GM12878 (cell line): ENCODE measurements around the gene NOP9. TPM values are rescaled to one million over a fixed set of nuclear protein-coding genes. Genes with fewer than 3 reads are reported as not detected.

ENCODE experiments used
- ATAC-seq: fragments of 200-7000 bp; cut with Tn5 transposase; 3 replicates; pipeline ENCODE4 v1.9.1; 2020; ENCODE audit warnings: mild to moderate bottlenecking, moderate library complexity
- BruUV-seq: library from RNA; stranded (reverse); fragments of 400-500 nt; replicated peaks from 2 replicates; lab custom pipeline; 2021; lab: Mats Ljungman, UMichigan
- CTCF ChIA-PET: fragments of 300-600 bp; sonication (Branson Sonifier 250); formaldehyde crosslinking; extraction: SDS; loops from one replicate; lab custom pipeline; 2021; ENCODE audit warnings: inconsistent platforms; lab: Yijun Ruan, JAX
- POLR2A ChIA-PET: fragments of 350-600 bp; formaldehyde crosslinking; extraction: SDS; loops from one replicate; lab custom pipeline; 2021; ENCODE audit warnings: inconsistent platforms; lab: Charles Lee
- RAD21 ChIA-PET: fragments of 300-600 bp; sonication (Branson Sonifier 250); formaldehyde crosslinking; loops from one replicate; lab custom pipeline; 2023; ENCODE audit warnings: antibody characterized with exemption; ENCODE audit not compliant: unreplicated experiment; lab: Charles Lee
- SMC1A ChIA-PET: fragments of 300-600 bp; sonication (Branson Sonifier 250); formaldehyde crosslinking; loops from one replicate; lab custom pipeline; 2023; ENCODE audit not compliant: unreplicated experiment, uncharacterized antibody; lab: Charles Lee
- DNase-seq: peaks from one replicate; pipeline ENCODE4 v3.0.0-alpha.2; 2011; ENCODE audit warnings: low read depth, low spot score
- FAIRE-seq: peaks from 3 replicates; lab custom pipeline; 2011; peaks lifted over from hg19 to GRCh38; lab: Jason Lieb, UNC
- H2AFZ ChIP-seq: 2 replicates; pipeline ENCODE4 v1.6.0; 2011; ENCODE audit warnings: low read depth, low read length, control low read depth; ENCODE audit not compliant: control insufficient read depth
- H3K27ac ChIP-seq: 2 replicates; pipeline ENCODE4 v1.5.1; 2011; ENCODE audit warnings: control low read depth; ENCODE audit not compliant: control insufficient read depth, insufficient read depth
- H3K27me3 ChIP-seq, 2 experiments: replicated peaks in 1 of 2; 2 replicates each; pipeline versions ENCODE4 v1.6.0 to v1.6.1; 2011; ENCODE audit warnings: low read length in 1 of 2; ENCODE audit not compliant: control insufficient read depth in 2 of 2, insufficient read depth in 2 of 2
- H3K36me3 ChIP-seq, 2 experiments: 2 replicates each; pipeline ENCODE4 v1.5.1; 2011; ENCODE audit warnings: low read length in 1 of 2; ENCODE audit not compliant: control insufficient read depth in 2 of 2, insufficient read depth in 2 of 2
- H3K4me1 ChIP-seq: 2 replicates; pipeline ENCODE4 v1.6.1; 2011; ENCODE audit warnings: mild to moderate bottlenecking, low read length, moderate library complexity, mixed read lengths; ENCODE audit not compliant: control insufficient read depth, insufficient read depth
- H3K4me2 ChIP-seq: 2 replicates; pipeline ENCODE4 v1.6.0; 2011; ENCODE audit warnings: control low read depth; ENCODE audit not compliant: control insufficient read depth, insufficient read depth
- H3K4me3 ChIP-seq: fragments of 200-600 bp; sonication (generic); 2 replicates; pipeline ENCODE4 v1.5.1; 2016
- H3K79me2 ChIP-seq: 2 replicates; pipeline ENCODE4 v1.6.0; 2011; ENCODE audit warnings: low read length; ENCODE audit not compliant: control insufficient read depth, insufficient read depth
- H3K9ac ChIP-seq: 2 replicates; pipeline ENCODE4 v1.8.0; 2011; ENCODE audit warnings: low read length, control low read depth, mixed read lengths; ENCODE audit not compliant: control insufficient read depth, insufficient read depth
- H3K9me3 ChIP-seq: replicated peaks from 3 replicates; pipeline ENCODE4 v1.5.1; 2011; ENCODE audit warnings: mild to moderate bottlenecking, low read length; ENCODE audit not compliant: control insufficient read depth, insufficient read depth
- H4K20me1 ChIP-seq: 2 replicates; pipeline ENCODE4 v1.6.0; 2011; ENCODE audit not compliant: control insufficient read depth, insufficient read depth
- BCL11A ChIP-seq: IDR thresholded peaks from 2 replicates; pipeline ENCODE4 v1.6.1; 2011; ENCODE audit warnings: low read depth, low read length
- BHLHE40 ChIP-seq, 2 experiments: fragments of 450-650 bp in 1 of 2; IDR thresholded peaks; 2 replicates each; pipeline ENCODE4 v1.6.1; 2011 to 2017; ENCODE audit warnings: low read depth in 2 of 2, borderline replicate concordance in 1 of 2, improper control_type of control experiment in 1 of 2, low read length in 1 of 2, mild to moderate bottlenecking in 1 of 2
- BRCA1 ChIP-seq: IDR thresholded peaks from 2 replicates; pipeline ENCODE4 v1.6.1; 2011; ENCODE audit warnings: low read depth, low read length, improper control_type of control experiment
- FOXK2 ChIP-seq: fragments of 450-650 bp; IDR thresholded peaks from 2 replicates; pipeline ENCODE4 v1.6.1; 2017; ENCODE audit warnings: mild to moderate bottlenecking, moderate library complexity
- GABPA ChIP-seq: IDR thresholded peaks from 2 replicates; pipeline ENCODE4 v1.6.1; 2014; ENCODE audit warnings: antibody characterized with exemption, low read depth, mild to moderate bottlenecking, inconsistent platforms
- MEF2B ChIP-seq: fragments of 450-650 bp; IDR thresholded peaks from 2 replicates; pipeline ENCODE4 v1.6.1; 2018; ENCODE audit warnings: mild to moderate bottlenecking, moderate library complexity; ENCODE audit not compliant: partially characterized antibody, poor library complexity, severe bottlenecking
- NR2F1 ChIP-seq: fragments of 450-650 bp; conservative IDR thresholded peaks from 2 replicates; pipeline ENCODE4 v1.6.1; 2017; ENCODE audit warnings: mild to moderate bottlenecking
- PAX5 ChIP-seq: IDR thresholded peaks from 2 replicates; pipeline ENCODE4 v1.6.1; 2011; ENCODE audit warnings: low read depth, low read length, borderline replicate concordance
- RB1 ChIP-seq: fragments of 450-650 bp; formaldehyde crosslinking; IDR thresholded peaks from 2 replicates; pipeline ENCODE4 v1.6.1; 2017; ENCODE audit warnings: mild to moderate bottlenecking, borderline replicate concordance
- SIN3A ChIP-seq: IDR thresholded peaks from 2 replicates; pipeline ENCODE4 v1.6.1; 2012; ENCODE audit warnings: low read depth, low read length, improper control_type of control experiment
- SRF ChIP-seq, 2 experiments: IDR thresholded peaks; 2 replicates each; pipeline ENCODE4 v1.6.1; 2011; ENCODE audit warnings: low read depth in 2 of 2, low read length in 2 of 2, mild to moderate bottlenecking in 1 of 2, moderate library complexity in 1 of 2
- TCF12 ChIP-seq: IDR thresholded peaks from 2 replicates; pipeline ENCODE4 v1.6.1; 2011; ENCODE audit warnings: low read depth, mild to moderate bottlenecking, low read length
- TCF7 ChIP-seq: IDR thresholded peaks from 2 replicates; pipeline ENCODE4 v1.6.1; 2014; ENCODE audit warnings: antibody characterized with exemption, borderline replicate concordance
- WRNIP1 ChIP-seq: IDR thresholded peaks from 2 replicates; pipeline ENCODE4 v1.6.1; 2011; ENCODE audit warnings: low read depth, low read length, improper control_type of control experiment, borderline replicate concordance
- ZNF384 ChIP-seq: IDR thresholded peaks from 2 replicates; pipeline ENCODE4 v1.6.1; 2012; ENCODE audit warnings: low read depth, mild to moderate bottlenecking, low read length, improper control_type of control experiment, borderline replicate concordance
- WGBS: methylation state at CpG from one replicate; pipeline ENCODE4 v1.1.6; 2016; ENCODE audit warnings: low lambda C conversion rate; ENCODE audit not compliant: insufficient replicate concordance, insufficient coverage; ENCODE audit errors: missing lambda C conversion rate; 5-methylcytosine and 5-hydroxymethylcytosine counted together
- in situ Hi-C: fragments of 300-500 bp; cut with MboI; formaldehyde crosslinking; loops from 9 replicates; pipeline ENCODE4 v1.14.3; 2018; ENCODE audit warnings: mixed read lengths
- intact Hi-C: fragments of 100-400 bp; cut with micrococcal nuclease; formaldehyde crosslinking; loops from one replicate; pipeline ENCODE4 v1.14.2; 2022; ENCODE audit not compliant: unreplicated experiment
- polyA plus RNA-seq, 11 experiments: library from polyadenylated mRNA; depleted of rRNA in 4 of 11; unstranded in 6 of 11; stranded (reverse) in 5 of 11; fragments of >200 nt; fragmentation: Nextera tagmentation in 4 of 11; fragmentation: Illumina TruSeq in 1 of 11; extraction: Ambion mirVana in 4 of 11; extraction: Trizol in 1 of 11; gene quantifications; 1 replicate in 1 of 11; 2 replicates in 10 of 11; pipeline versions ENCODE4 v1.2.1 to v1.2.3, GENCODE V29; 2011 to 2016; ENCODE audit warnings: inconsistent platforms in 2 of 11, missing spikeins in 2 of 11, low read depth in 1 of 11
- total RNA-seq, 4 experiments: library from RNA; depleted of rRNA in 3 of 4; stranded (reverse); fragments of >200 nt in 3 of 4; fragmentation: Illumina TruSeq in 1 of 4; extraction: Trizol in 1 of 4; gene quantifications; 2 replicates each; pipeline versions ENCODE4 v1.2.1 to v1.2.3, GENCODE V29; 2013 to 2021
- TF ChIP-seq, protein P1 (sequence below): IDR thresholded peaks from 2 replicates; pipeline ENCODE4 v1.6.1; 2011; ENCODE audit warnings: low read depth, low read length, improper control_type of control experiment, borderline replicate concordance
- TF ChIP-seq, protein P2 (sequence below): fragments of 450-650 bp; IDR thresholded peaks from 2 replicates; pipeline ENCODE4 v1.6.1; 2018; ENCODE audit warnings: borderline replicate concordance, mild to moderate bottlenecking; ENCODE audit not compliant: partially characterized antibody

Gene NOP9
- total and polyA plus RNA-seq, 10 of the 15 experiments (the other 5 are each of a cell fraction or from before 2014, with no cell fraction given): 2.4 to 43.9 (median 20.3) TPM

DNA sequence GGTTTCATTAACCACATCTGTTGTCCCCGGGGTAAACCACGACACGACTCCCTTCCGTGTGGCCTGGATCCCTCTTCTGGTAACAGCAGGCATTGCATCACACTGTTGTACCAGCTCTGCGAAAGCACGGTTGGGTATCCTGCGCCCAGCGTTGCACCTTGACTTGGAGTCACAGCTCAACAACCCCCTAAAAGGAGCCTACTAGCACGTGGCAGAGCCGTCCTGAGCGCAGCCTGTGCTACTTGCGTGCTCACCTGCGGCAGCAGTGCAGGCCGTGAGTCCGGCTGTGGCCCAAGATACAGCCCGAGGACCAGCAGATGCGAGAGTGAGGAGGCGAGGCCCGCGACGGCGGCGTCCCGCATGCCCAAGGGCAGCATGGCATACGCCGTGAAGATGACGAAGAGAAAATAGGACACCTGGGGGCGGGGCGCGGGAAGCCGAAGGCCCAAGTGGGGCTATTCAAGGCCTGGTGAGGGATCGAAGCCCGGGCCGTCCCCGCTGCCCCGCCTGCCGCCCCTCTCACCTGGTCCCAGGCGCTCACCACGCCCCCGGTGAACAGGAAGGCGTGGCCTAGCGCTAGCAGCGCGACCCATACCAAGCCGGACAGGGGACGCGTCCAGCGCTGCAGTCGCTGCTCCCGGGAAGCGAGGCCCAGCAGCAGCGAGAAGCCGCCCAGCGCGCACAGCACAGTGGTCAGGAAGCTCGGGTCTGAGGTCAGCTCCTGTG lies 32.8 kb downstream of the NOP9 start (continued):
- TF ChIP-seq MEF2B (peak; percentile 84), NR2F1 (no peak)
- TF ChIP-seq, all 136 proteins: peak for 14

DNA sequence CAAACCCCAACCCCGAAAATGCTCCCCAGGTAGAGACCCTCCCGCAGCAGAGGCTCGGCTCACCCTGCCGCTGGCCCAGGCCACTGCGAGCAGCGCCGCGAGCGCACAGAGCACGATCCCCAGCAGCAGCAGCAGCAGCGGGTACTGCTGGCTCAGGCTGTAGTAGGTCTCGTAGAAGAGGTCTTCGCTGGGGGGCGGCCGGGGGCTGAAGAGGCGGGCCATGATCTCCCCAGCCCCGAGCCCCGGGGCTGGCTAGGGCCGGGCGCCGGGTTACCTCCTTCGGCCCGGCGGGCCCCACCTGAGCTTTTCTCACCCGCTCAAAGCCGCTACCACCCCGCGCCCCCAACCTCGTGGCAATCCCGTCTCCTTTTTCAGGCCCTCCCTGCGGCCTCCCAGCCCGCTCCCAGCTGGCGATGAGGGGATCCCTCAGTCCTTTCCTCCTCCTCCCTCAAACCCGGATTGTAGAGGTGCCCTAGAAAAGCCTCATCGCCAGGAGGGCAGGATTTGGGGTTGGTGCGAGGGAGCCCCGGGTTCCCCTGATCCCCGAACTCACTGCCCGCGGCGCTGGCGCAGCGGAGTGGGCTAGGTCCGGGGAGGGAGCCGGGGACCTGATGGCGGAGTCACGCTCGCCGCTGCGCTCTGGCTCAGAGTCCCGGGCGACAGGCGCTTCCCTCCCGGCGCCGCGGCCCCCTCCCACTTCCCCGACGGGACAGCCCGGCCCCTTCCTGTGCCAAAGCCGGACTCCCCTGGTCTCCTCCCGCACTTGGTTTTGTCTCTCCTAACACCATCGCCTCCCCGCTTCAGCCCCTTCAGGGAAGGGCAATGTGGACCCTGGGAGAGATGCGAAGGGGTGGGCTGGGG lies 35.0 kb downstream of the NOP9 start, which contains the start of gene ADCY4:
TSS of gene ADCY4 (minus strand) at position 641 of the 861 bp plus-strand sequence. CDS start at position 222, 419 bp downstream.
- intact Hi-C loops: loop anchor here (5.0 kb wide), 1 partner anchor 33 kb away; the partner anchor contains the start of gene NFATC4
- no peak within 1 kb of the TSS for H3K27ac ChIP-seq
- no peaks in the 10 kb centered on the region for H3K79me2 ChIP-seq
- peak within 1 kb of the TSS; percentile 90; the same call in 1 of the 2 replicates for H3K4me2 ChIP-seq
- 23% methylated on average over 63 of the region's 65 CpGs for WGBS
- H3K9ac ChIP-seq: no peak within 1 kb of the TSS; the same call in 1 of the 2 replicates
- SMC1A ChIA-PET: interaction anchor here (1.6 to 4.9 kb wide), 3 partner anchors 16 to 101 kb away, joined by 4 to 77 read pairs (median 53); partner anchors contain the start of genes CBLN3 and KHNYN
- H3K36me3 ChIP-seq: no peaks in the 10 kb centered on the region; a peak in 1 of 4 replicates
- RAD21 ChIA-PET: interaction anchor here (1.0 to 5.0 kb wide), 5 partner anchors 13 to 101 kb away, joined by 3 to 141 read pairs (median 7); partner anchors contain the start of genes CBLN3 and KHNYN
- in situ Hi-C loops: loop anchor here (5.0 kb wide), 1 partner anchor 98 kb away; no protein-coding TSS in a partner anchor
- peaks cover 2 to 12% of the 10 kb centered on the region in 2 experiments; a peak in 3 of 4 replicates for H3K27me3 ChIP-seq
- POLR2A ChIA-PET: interaction anchor here (4.0 kb wide), 1 partner anchor 96 kb away, joined by 42 read pairs; the partner anchor contains the start of genes CBLN3 and KHNYN
- no peak for ATAC-seq
- CTCF ChIA-PET: interaction anchor here (1.0 to 16.6 kb wide), 14 partner anchors 9 to 105 kb away, joined by 3 to 452 read pairs (median 9); partner anchors contain the start of genes CBLN3, CIDEB, KHNYN and LTB4R2
- H2AFZ ChIP-seq: peak within 1 kb of the TSS; percentile 58; the same call in 1 of the 2 replicates
- peaks cover 24% of the 10 kb centered on the region for H3K4me1 ChIP-seq
- no peak for FAIRE-seq
- peak within 1 kb of the TSS; percentile 59; the same call in 1 of the 2 replicates for H3K4me3 ChIP-seq
- no peaks in the 10 kb centered on the region for H3K9me3 ChIP-seq
- no peaks in the 10 kb centered on the region for H4K20me1 ChIP-seq
- no TSS peak for BruUV-seq
- no peak for DNase-seq
- TF ChIP-seq GABPA (no peak), TCF12 (no peak), TCF7 (no peak), PAX5 (no peak), BCL11A (no peak), BRCA1 (no peak), SRF (IDR thresholded peaks at IDR 0.05; ENCODE audit: low read depth in 2 of 2, low read length in 2 of 2) (no peak), RB1 (no peak), SIN3A (no peak), ZNF384 (no peak), WRNIP1 (no peak), BHLHE40 (IDR thresholded peaks at IDR 0.05; ENCODE audit: borderline replicate concordance in 1 of 2, low read depth in 2 of 2, low read length in 1 of 2) (no peak), FOXK2 (no peak)
- TF ChIP-seq, protein P1, sequence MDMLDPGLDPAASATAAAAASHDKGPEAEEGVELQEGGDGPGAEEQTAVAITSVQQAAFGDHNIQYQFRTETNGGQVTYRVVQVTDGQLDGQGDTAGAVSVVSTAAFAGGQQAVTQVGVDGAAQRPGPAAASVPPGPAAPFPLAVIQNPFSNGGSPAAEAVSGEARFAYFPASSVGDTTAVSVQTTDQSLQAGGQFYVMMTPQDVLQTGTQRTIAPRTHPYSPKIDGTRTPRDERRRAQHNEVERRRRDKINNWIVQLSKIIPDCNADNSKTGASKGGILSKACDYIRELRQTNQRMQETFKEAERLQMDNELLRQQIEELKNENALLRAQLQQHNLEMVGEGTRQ: no peak
- TF ChIP-seq, protein P2, sequence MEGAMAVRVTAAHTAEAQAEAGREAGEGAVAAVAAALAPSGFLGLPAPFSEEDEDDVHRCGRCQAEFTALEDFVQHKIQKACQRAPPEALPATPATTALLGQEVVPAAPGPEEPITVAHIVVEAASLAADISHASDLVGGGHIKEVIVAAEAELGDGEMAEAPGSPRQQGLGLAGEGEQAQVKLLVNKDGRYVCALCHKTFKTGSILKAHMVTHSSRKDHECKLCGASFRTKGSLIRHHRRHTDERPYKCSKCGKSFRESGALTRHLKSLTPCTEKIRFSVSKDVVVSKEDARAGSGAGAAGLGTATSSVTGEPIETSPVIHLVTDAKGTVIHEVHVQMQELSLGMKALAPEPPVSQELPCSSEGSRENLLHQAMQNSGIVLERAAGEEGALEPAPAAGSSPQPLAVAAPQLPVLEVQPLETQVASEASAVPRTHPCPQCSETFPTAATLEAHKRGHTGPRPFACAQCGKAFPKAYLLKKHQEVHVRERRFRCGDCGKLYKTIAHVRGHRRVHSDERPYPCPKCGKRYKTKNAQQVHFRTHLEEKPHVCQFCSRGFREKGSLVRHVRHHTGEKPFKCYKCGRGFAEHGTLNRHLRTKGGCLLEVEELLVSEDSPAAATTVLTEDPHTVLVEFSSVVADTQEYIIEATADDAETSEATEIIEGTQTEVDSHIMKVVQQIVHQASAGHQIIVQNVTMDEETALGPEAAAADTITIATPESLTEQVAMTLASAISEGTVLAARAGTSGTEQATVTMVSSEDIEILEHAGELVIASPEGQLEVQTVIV: no peak
